Thyroid gland (tissue), 4 donors: ENCODE results near the gene USP32.

ENCODE experiments used
- POLR2A ChIP-seq, 2 donors: fragments of 450-650 bp; IDR thresholded peaks; one replicate each; pipeline ENCODE4 v1.6.1; 2017; ENCODE audit warnings: antibody characterized with exemption in 2 of 2, mild to moderate bottlenecking in 2 of 2, moderate library complexity in 1 of 2
- TF ChIP-seq, protein P1 (sequence below), 6 experiments: fragments of 200-600 bp in 3 of 6; fragments of 450-650 bp in 3 of 6; sonication (generic) in 3 of 6; IDR thresholded peaks; one replicate each; pipeline ENCODE4 v1.5.1; 2016 to 2019; ENCODE audit warnings: antibody characterized with exemption in 6 of 6, mild to moderate bottlenecking in 2 of 6, inconsistent platforms in 1 of 6, moderate library complexity in 1 of 6

DNA sequence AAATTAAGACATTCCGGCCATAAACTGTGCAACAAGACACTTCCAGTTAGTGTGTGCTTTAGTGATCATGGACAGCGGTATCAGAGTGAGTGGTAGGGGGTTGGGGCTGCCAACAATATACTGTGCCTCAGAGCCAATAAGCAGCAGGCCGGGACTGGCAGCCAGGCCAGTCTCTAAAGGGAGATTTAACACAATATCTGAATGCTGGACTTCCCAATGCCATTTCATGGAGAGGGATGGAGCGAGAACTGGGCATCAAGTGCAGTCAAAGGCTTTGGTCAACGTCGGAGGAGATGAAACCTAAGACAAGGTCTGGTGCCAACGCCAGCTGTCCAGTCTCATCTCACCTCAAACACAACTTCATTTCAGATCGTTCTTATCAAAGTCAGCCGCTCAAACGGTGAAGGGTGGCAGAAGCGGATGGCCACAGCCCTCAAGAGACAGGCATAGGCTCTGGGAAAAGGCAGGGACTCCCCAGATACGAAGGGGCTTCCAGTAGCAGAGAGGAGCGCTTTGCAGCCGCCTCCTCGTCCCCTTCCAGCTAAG, 935 bp downstream of the USP32 start:
- TF ChIP-seq, protein P1, sequence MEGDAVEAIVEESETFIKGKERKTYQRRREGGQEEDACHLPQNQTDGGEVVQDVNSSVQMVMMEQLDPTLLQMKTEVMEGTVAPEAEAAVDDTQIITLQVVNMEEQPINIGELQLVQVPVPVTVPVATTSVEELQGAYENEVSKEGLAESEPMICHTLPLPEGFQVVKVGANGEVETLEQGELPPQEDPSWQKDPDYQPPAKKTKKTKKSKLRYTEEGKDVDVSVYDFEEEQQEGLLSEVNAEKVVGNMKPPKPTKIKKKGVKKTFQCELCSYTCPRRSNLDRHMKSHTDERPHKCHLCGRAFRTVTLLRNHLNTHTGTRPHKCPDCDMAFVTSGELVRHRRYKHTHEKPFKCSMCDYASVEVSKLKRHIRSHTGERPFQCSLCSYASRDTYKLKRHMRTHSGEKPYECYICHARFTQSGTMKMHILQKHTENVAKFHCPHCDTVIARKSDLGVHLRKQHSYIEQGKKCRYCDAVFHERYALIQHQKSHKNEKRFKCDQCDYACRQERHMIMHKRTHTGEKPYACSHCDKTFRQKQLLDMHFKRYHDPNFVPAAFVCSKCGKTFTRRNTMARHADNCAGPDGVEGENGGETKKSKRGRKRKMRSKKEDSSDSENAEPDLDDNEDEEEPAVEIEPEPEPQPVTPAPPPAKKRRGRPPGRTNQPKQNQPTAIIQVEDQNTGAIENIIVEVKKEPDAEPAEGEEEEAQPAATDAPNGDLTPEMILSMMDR (IDR thresholded peaks at IDR 0.05) = no peak
- TF ChIP-seq POLR2A (IDR thresholded peaks at IDR 0.05) = no peak
